Breast epithelium (tissue), 3 donors: ENCODE data around the gene LMX1A.

Experiments
- POLR2A ChIP-seq: fragments of 450-650 bp; IDR thresholded peaks from one replicate; pipeline ENCODE4 v1.6.1; 2016; ENCODE audit warnings: antibody characterized with exemption, mild to moderate bottlenecking, moderate library complexity
- POLR2AphosphoS5 ChIP-seq, 3 donors: sonication (generic); formaldehyde crosslinking; IDR thresholded peaks; one replicate each; pipeline ENCODE4 v1.6.1; 2017; ENCODE audit warnings: antibody characterized with exemption in 3 of 3
- TF ChIP-seq, protein P1 (sequence below), 3 donors: fragments of 450-650 bp; IDR thresholded peaks; one replicate each; pipeline ENCODE4 v1.5.1; 2016 to 2017; ENCODE audit warnings: antibody characterized with exemption in 3 of 3, mild to moderate bottlenecking in 3 of 3, moderate library complexity in 3 of 3

DNA sequence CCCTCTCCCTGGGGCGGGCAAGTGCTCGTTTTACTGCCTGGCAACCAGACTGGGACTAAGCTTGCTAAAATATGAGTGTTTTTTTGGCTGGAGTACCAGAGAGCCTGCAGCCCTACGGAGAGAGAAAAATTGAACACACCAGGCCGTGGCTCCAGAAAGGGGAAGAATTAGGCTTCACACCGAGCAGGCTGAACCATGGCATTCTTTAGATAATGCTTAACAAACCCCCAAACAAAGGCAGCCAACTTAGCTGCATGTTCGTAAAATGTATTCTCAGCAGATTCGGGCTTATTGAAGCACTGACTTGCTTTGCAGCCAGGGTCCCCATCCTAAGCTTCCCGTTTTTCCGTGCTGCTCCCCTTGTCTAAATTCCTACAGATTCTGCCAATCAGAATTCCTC, 76.6 kb downstream of the LMX1A start:
- TF ChIP-seq POLR2A (no peak), POLR2AphosphoS5 (IDR thresholded peaks at IDR 0.05) (no peak)
- TF ChIP-seq, protein P1, sequence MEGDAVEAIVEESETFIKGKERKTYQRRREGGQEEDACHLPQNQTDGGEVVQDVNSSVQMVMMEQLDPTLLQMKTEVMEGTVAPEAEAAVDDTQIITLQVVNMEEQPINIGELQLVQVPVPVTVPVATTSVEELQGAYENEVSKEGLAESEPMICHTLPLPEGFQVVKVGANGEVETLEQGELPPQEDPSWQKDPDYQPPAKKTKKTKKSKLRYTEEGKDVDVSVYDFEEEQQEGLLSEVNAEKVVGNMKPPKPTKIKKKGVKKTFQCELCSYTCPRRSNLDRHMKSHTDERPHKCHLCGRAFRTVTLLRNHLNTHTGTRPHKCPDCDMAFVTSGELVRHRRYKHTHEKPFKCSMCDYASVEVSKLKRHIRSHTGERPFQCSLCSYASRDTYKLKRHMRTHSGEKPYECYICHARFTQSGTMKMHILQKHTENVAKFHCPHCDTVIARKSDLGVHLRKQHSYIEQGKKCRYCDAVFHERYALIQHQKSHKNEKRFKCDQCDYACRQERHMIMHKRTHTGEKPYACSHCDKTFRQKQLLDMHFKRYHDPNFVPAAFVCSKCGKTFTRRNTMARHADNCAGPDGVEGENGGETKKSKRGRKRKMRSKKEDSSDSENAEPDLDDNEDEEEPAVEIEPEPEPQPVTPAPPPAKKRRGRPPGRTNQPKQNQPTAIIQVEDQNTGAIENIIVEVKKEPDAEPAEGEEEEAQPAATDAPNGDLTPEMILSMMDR (IDR thresholded peaks at IDR 0.05) = no peak
